Stimulated activated CD4-positive, alpha-beta T cell treated with anti-CD3 and anti-CD28 coated beads, Interleukin-12 subunit alpha, Interleukin-12 subunit beta, amount 100 ng/mL, for 24 hours (primary cell): ENCODE results near the gene SPDEF.

Source experiments
- DNase-seq, 2 experiments: peaks; one replicate each; pipeline ENCODE4 v3.0.0-alpha.2; 2020; ENCODE audit warnings: low read depth in 2 of 2

Gene SPDEF

DNA sequence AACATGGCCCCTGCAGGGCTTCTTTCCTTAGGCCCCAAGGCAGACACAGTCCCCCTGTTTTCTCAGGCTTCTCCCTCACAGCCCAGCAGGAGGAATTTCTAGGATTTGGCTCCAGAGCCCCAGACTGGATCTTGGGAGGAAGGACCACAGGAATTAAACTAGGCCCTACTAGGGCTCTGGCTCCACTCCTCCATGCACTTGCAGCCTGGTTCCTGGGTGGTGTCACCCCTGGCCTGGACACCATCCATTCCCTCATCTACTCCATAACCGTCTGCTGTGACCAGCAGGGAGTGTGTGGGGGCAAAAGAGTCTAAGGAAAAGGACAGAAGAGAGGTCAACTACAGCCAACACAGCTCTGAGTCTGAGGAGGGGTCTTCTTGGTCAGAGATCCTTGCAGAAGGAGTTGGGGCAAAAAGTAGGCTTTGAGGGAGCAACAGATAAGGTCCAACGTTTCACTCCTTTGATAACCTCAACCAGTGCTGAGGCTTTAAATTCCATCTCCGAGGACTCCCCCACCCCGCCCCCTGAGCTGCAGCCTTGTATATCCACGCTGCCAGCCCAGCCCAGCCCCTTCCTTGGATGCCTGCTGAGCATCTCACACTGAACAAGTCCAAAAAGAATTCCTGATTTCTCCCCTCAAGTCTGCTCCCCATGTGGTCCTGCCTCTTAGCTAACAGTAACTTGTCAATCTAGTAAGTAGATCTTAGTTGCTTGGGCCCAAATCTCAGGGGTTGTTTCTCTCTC is 27.9 kb upstream of the SPDEF start:
- DNase-seq, result no peak

DNA sequence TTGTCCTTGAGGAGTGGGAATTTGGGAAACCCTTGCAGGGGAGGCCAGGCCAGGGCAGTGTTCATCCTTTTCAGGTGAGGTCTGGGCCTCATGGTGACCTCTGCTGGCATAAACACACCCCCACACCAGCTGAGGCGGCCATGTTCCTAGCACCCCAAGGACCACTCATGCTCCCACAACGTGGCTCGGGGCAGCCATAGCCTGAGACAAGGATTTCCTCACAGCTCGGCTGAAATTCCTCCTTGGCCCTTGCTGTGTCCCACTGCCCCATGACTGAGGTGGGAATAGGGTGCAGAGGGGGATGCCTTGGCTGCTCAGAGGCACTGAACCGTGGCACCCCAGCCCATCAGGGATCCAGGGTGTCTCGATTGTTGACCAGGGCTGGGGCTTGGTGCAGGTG is 27.3 kb upstream of the SPDEF start:
- DNase-seq, result peak in 1 of 2 experiments; percentile 10

DNA sequence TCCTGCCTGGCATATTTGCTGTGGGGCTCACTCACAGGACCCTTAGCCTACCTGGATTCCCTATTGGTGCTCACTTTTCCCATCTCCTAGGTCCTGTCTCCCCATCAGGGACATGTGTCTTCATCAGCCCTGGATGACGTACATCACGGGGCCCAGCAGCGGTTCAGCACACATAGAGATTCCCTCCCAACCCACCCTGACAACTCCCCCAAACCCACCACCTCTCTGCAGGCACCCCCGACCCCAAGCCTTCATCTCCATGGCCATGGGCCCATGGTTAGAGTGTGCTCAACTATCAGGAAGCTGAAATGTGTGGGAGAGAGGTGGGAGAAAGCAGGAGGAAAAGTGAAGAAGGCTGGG is 25.4 kb upstream of the SPDEF start:
- no peak for DNase-seq

DNA sequence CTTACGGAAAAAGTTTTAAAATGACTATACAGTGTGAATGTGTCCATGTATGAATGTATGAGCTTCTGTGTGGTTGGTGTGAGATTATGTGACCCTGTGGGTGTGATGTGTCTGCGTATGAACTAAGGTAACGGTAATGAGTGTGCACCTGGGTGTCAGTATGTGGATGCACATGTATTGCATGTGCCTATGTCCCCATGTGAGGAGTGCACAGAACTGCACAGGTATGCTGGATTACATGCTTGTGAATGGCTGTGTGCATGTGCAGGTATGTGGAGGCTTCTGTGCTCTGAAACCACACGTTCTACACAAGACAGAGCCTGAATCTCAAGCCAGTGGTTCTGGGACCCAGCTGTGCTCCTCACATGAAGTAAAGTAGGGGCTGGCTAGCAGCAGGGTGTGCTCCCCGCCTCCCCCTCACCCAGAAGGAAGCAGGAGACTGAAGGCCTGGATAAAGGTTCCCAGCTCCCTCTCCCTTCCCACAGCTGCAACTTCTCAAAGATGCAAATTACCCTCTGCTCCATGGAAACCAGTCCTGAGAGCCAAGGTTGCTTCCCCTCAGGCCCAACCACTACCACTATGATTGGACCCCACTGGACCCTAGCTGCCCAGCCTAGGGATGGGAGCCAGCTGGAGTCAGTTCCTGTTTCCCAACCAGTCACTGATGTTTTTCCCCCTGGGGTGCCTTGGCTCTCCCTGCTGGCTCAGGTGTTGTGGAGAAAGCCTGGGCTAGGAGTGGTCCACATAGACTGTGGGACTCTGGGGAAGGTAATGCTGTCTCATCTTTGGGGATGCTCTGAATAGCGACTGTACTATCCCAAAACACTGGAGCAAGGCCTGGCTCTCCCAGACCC is 24.8 kb upstream of the SPDEF start:
- DNase-seq, result no peak

DNA sequence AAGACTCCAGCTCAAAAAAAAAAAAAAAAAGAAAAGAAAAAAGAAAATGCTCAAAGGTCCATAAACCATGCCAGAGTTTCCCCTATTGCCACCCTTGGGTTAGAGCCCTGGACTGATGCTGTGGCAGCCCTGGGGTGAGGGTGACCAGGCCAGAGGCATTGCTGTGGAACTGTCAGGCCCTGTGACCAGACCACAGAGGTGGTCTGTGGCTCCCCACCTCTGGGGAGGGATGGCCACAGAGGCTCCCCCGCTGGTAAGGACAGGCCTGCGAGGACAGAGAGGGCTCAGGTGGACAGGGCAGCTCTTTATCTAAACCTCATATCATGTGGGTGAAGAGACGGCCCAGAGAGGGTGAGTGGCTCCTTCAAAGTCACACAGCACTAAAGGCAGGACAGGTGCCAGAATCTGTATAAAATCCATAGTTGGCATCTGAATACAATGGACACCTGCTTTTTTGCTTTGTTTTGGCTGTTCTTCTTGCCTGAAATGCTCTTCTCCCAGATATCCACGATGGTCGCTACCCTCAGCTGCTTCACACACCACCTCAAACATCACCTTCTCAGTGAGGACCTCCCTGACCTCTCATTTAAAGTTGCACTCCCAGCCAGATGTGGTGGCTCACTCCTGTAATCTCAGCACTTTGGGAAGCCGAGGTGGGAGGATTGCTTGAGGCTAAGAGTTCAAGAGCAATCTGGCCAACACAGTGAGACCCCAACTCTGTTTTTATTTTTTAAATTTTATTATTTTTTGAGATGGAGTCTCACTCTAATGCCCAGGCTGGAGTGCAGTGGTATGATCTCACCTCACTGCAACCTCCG is 22.5 kb upstream of the SPDEF start:
- DNase-seq, result no peak

- DNase-seq, result no peak
These were observed 20.3 kb upstream of the SPDEF start for GRCh38 chr6:34576286-34576955.

GRCh38 chr6:34575326-34575725 is 19.2 kb upstream of the SPDEF start:
- no peak for DNase-seq

DNA sequence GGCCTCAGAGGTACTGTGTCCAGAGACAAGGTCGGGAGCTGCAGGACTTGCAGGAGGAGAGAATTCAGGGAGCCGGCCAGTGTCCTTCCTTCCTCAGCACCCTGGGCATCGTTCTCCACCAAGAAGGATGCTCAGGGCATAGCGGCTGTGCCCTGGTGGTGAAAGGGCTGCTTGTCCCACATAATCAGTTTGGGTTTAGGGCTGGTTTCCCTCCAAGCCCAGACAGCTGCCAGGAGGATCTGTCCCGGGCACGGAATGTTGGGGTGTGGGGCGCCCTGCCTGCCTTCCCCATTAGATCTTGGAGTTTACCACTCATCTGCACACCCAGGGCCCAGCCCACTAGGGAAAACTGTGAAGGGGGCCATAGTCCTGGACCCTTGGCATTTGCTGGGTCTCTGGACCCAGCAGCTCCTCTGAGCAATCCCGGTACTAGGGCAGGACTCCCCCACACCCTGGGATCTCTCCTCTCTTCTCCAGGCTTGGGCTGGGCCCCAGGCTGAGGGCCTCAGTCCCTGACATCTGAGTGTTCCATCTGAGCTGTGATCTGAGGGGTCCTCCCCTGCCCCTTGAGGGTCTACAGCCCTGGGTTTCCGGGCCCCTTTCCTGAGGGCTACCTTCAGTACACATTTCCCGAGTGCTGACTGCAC is 18.6 kb upstream of the SPDEF start:
- DNase-seq, result no peak

GRCh38 chr6:34573567-34574183 is 17.5 kb upstream of the SPDEF start:
- no peak for DNase-seq

DNA sequence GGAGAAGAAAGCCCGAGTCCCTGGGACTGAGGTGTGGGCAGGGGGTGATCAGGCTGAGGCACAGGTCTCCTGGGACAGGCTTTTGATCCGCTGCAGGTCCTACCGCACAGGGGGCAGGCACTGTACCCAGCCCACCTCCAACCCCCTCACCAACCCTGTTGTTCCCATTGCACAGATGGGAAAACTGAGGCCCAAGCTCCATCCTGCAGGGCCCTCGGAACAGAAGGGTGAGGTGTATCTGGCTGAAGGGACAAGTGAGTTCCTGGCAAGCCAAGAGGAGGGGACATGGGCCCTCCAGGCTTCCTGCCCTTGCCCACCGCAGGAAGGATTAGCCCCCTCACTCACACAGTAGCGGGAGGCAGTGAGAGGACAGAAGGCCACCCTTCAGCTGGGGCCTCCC is 16.5 kb upstream of the SPDEF start:
- no peak for DNase-seq

DNA sequence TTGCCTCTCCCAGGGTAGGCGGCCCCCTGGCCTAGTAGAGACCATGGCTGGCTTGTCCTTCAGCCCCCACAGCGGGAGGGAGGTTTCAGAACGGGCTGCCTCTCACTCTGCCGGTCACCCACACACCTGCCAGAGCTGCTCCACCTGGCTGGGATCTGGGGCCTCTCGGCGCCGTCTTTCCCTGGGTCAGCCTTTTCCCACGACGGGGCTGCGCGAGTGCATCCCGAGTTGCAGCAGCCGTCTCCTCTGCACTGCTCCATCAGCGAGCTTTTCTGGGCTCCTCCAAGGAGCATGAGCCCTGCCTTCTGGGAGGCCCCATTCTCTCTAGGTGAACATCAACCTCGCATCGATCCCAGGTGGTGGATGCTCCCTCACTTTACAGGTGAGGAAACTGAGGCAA is 15.9 kb upstream of the SPDEF start:
- no peak for DNase-seq

GRCh38 chr6:34571388-34571787 is 15.3 kb upstream of the SPDEF start:
- no peak for DNase-seq

DNA sequence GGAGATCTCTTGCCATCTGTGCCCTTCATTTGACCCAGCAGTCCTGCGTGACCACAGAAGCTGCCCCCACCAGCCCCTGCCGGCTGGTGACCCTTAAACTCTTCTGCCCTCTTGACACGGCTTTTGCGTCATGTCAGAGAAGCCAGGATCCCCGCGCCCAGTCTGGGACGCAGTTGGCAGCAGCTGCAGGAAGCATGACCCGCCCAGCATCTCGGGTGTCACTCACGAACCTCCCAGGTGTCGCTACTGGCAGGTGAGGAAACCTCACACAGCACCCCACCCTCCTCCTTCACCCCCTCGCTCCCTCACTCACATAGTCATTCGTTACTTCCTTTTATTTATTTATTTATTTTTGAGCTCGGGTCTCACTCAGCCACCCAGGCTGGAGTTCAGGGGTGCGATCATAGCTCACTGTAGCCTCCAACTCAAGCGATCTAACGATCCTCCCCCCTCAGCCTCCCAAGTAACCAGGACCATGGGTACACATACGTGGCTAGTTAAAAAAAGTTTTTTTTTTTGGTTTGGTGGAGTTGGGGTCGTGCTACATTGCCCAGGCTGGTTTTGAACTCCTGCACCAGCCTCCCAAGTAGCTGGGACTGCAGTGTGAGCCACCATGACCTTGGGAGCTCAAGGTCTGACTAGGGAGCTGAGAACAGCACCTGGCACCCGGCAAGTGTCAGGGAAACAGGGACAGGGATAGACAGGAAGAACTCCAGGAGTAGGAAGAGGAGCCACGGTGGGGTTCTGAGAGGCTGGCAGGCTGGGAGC is 14.1 kb upstream of the SPDEF start:
- DNase-seq, result no peak

DNA sequence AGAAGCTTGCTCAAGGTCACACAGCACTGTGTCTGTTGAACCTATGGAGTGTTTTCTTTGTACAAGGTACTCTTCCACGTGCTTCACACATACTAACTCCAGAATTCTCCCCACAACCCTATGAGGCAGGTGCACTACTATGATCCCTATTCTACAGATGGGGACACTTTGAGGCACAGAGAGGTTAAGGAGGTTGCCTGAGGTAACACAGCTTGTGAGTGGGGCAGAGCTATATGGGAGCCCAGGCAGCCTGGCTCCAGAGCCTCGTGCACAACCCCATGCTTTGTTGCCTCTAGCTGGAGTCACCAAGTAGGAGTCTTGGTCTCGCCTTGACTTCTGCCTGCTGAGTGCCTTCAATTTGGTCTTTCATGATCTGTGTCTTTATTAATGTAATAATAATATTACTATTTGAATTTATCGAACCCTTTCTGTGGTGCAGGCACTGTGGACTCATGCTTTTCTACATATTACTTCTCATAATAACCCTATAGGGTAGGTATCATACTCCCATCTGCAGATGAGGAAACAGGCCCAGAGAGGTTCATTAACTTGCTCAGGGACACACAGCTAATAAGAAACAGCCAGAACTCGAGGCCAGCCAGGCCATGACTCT is 13.3 kb upstream of the SPDEF start:
- DNase-seq, result no peak

- no peak for DNase-seq
These were observed 12.4 kb upstream of the SPDEF start for GRCh38 chr6:34568341-34569201.

DNA sequence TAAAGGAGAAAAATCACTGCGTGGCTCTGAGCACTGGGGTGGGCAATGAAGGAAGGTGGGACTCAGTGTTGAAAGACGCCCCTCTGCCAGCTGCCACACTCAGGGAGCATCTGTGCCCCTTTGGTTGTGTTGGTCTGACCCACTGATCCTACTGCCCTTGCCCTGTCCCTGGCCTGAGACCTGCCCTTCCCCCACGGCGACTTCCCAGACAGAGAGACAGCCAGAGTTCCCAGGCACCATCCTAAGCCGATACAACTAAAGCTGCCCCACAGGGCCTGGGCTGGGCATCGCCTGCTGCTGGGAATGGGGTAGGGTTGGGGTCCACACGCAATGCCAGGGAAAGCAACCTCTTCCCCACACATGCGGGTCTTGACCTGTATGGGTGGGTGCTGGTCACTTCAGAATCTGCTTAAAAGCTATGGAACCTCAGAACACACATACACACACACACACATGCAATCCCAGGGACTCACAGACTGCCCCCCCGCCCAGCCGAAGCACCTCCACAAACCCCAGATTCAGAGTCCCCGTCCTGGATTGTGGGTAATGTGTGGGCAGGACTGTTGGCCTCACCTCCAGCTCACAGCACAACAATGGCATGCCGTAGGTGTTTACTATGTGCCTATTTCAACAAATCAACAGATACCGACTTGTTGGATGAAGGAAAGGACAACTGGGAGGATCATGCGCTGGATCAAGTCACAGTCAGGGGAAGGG is 10.9 kb upstream of the SPDEF start:
- DNase-seq, result no peak

GRCh38 chr6:34565722-34566137 is 9.6 kb upstream of the SPDEF start:
- DNase-seq, result no peak

DNA sequence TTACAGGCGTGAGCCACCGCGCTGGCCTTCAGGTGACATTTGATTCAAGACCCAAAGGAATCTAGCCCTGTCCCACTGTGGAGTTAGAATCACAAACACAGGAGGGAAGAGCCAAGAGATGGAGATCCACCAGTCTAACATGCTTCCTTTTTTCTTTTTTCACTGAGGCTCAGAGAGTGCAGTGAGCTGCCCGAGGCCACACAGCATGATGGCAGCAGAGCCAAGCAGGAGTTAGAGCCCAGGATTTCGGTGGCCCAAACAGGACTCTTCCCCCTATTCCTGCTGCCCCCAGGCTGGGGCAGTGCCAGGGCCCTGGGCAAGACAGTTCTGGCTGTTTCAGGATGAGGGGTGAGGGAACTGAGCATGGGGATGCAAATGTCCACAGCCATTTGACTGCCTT is 8.1 kb upstream of the SPDEF start:
- no peak for DNase-seq
